Measurements from ENCODE around the gene LHX4.

LHX4 gene

DNA sequence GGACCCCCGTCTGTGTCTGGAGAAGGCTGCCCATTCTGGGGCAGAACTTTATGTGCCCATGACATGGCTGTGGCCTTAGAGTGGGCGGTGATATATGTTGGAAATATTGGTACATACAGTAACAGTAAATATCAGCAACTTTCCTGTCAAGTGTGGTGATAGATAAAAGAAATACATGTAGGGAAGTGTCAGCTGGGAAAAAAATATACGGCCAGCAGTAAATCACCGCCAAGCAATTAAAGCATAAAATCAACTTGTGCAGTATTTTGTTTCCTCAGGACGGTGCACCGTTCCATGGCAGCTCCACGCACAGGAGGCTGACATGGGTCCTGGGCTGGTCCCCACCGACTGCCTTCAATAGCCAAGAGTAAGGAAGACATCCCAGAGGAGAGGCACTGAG lies 27.4 kb downstream of the LHX4 start:
- no peak for DNase-seq (ENCODE audit: low read depth in 3 of 3)

DNA sequence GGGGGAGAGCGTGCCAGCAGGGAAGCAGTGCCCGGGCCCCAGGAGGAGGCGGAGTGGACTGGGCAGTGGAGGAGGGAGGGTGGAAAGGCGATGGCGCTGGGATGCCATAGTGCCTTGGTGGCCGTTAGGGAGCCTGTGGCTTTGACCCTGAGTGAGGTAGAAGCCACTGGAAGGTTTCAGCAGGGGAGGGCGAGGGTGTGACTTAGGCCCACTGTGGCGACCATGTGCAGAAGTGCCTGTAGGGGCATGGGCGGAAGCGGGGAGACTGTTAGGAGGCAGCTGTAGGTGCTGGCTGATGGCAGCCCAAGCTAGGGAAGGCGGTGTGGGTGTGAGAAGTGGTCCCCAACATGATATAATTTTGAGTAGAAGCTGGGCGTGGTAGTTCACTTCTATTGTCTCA lies 28.2 kb downstream of the LHX4 start:
- DNase-seq (ENCODE audit: low read depth in 3 of 3): no peak

- DNase-seq (ENCODE audit: low read depth in 3 of 3): no peak
Measured at GRCh38 chr1:180258935-180259334, 28.9 kb downstream of the LHX4 start.

DNA sequence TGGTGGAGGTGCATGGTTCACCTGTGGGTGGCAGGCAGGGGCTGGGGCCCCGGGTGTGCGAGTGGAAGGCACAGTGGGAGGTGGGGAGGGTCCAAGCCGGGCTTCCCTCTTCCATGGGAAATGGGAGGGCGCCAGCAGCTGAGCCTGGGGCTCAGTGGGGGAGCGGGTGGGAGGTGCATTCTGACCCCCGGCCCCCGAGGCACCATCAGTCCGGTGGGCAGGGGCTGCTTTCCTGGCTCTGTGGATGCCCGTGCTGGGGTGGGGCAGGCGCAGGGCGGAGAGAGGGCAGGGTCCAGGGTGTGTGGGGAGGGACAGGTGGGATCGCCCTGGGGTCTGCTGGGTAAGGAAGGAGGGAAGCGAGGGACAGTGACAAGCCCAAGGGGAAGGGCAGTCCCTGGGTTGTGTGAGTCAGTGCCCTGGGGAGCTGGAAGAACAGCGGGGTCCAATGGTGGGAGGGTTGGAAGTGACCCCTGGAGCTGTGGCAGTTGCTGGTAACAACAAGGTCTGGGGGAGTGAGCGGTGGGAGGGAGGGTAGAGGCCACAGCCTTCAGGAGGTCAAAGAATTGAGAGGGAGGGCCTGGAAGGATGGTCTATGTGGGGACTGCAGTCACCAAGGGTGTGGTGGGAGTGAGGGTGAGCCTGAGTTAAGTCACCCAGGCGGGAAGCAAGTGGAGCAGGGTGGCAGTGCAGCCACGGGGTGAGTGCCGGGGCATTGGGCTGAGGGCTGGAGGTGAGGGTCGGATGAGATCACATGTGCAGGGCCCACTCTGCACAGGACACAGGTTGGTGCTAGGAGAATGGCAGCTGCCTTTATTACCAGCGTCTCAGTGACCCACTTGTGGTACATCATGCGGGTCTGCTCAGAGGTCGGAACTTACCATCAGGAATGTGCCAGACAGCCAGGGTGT lies 29.6 kb downstream of the LHX4 start:
- DNase-seq (ENCODE audit: low read depth in 3 of 3): no peak

DNA sequence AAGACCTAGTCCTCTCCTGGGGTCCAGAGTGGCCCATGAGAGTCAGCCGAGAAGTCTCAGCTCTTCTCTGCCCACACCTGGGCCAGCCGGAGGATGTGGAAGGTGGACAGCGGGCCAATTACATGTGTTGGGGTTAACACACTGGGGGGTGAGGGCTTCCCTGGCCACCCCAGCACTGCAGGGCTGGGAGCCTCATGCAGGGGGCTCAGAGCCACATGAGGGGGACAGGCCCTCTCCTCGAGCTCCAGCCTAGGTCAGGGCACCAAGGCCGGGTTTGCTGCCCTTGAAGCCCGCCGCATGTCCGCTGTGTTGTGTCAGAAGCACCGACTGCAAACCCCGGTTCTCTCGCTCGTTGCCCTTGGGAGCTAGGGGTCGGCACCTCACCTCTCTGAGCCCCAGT lies 30.5 kb downstream of the LHX4 start:
- DNase-seq (ENCODE audit: low read depth in 3 of 3): no peak

DNA sequence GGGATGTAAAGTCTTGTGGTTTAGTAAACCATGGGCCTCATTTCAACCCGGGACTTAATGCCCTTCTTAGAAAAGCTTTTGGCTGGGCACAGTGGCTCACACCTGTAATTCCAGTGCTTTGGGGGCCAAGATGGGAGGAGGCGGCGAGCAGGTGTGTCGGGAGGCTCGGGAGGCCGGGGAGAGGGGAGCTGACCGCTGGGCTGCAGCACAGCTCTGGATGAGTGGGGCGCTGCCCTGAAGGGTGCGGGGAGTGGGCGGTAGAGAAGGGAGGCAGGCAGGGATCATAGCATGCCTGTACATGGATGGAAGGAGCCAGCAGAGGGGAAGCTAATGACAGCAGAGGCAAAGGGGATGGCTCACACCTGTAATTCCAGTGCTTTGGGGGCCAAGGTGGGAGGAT lies 31.0 kb downstream of the LHX4 start:
- no peak for DNase-seq (ENCODE audit: low read depth in 3 of 3)

- DNase-seq (ENCODE audit: low read depth in 3 of 3): no peak
Measured at GRCh38 chr1:180261524-180262155, 31.6 kb downstream of the LHX4 start.

DNA sequence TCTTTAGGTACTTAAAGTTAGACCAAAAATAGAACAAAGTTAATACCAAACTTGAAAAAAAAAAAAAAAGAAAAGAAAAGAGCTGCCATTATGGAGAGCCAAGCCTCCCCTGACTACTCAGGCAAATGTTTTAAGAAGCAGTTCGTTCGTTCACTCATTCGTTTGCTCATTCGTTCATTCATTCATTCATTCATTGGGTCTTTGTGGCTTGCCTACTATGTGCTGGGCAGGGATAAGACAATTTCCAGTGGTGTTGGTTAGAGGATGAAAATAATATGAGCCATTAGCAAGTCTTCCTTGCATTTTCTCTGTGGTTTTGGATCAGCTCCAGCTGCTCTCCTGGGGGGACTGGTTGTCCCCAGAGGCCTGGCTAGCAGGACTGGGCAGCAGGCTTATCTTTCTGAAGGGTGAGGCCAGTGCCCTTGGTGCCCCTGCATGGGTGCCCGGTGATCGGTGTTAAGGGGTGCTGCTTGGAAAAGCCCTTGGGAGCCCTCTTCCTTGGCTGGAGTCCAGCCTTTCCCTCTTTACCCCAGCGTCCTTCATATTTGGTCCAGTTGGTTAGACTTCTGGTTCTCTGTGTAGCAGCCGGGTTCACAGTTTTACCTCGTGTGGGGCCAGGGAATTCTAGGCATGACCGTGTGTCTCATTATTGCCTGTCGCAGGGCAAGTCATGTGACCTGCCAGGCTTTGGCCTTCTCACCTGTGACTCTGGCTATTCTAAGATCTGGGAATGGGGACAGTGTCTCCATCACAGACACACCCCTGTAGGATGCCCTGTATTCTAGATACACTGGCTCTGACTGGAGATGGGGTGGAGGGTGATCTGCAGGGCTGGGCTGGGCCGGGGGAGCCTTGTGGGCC lies 32.8 kb downstream of the LHX4 start:
- DNase-seq (ENCODE audit: low read depth in 3 of 3): no peak

DNA sequence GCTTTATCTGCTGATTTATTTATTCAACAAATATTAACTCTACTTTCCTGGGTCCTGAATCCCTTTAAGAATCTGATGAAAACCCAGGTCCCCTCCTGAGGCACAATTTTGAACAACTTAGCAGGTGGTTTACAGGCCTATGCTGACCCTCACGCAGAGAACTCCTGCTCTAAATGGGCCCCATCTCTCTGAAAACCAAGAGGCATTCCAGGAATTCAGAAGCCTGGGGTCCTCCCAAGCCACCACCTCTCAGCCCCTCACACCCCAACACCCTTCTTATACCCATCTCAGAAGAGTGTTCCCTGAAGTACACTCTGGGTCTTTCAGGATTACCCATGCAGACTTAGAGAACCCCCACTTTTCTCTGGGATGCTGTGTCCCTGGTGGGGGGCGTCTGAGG lies 34.5 kb downstream of the LHX4 start:
- no peak for DNase-seq (ENCODE audit: low read depth in 3 of 3)

GRCh38 chr1:180265201-180265600 lies 35.1 kb downstream of the LHX4 start:
- no peak for DNase-seq (ENCODE audit: low read depth in 3 of 3)

DNA sequence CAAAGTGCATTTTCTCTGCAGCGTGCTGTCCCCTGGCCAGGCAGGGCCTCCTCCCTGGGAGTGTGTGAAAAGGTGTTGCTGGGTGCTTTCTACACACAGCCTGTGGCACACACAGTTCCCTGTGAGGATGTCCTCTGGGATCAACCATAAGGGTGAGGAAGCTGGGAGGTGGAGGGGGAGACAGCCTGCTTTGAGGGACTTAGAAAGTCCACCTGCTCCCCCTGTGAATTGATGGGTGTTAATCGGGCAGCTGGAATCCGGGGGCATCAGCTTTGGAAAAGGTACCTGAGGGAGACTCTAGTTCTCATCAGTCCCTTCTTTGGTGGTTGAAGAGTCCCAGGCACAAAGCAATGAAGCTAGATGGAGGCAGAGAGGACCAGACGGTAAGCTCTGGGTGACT lies 35.8 kb downstream of the LHX4 start:
- no peak for DNase-seq (ENCODE audit: low read depth in 3 of 3)

- DNase-seq (ENCODE audit: low read depth in 3 of 3): no peak
Measured at GRCh38 chr1:180266275-180267210, 36.5 kb downstream of the LHX4 start.

GRCh38 chr1:180267211-180267561 lies 37.1 kb downstream of the LHX4 start:
- no peak for DNase-seq (ENCODE audit: low read depth in 3 of 3)

- no peak for DNase-seq (ENCODE audit: low read depth in 3 of 3)
Measured at GRCh38 chr1:180267761-180268555, 37.9 kb downstream of the LHX4 start.

GRCh38 chr1:180268556-180269075 lies 38.6 kb downstream of the LHX4 start:
- DNase-seq (ENCODE audit: low read depth in 3 of 3): no peak

DNA sequence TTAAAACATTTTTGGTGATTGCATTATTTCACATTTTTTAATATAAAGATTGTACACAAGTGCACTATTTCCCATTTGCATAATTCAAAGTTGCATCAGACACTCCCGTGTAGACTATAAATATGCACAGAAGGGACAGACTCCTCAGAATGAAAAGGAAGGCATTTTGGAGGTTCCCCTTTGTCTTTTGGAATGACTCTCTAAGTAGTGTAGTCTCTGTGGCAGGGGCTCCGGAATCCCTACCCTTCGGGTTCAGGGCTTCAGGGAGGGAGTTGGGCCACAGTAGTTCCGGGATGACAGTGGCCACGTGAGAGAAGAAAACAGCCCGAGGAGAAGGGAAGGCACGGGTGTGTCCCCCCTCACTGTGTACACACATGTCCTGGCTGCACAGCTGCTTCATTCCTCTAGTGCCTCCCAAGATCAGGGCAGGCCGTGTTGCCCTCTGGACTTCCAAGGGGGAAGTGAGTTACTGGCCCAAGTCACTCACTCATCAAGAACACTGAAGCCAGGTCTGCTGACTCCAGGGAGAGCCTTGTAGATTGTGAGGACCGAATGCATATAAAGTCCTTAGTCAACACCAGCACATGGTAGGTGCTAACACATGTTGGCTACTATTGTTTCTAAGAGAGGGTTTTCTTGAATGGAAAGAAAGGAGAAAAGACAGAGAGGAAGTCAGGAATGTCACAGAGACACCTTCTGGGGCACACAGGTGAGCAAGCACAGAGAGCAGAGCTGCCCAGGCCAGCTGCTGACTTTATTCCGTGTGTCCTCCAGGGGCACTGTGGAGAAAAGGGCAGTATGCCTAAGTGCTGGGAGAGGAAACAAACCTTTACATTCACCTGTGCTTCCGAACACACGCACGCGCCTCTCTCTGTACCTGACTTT lies 39.8 kb downstream of the LHX4 start:
- DNase-seq (ENCODE audit: low read depth in 3 of 3): no peak

DNA sequence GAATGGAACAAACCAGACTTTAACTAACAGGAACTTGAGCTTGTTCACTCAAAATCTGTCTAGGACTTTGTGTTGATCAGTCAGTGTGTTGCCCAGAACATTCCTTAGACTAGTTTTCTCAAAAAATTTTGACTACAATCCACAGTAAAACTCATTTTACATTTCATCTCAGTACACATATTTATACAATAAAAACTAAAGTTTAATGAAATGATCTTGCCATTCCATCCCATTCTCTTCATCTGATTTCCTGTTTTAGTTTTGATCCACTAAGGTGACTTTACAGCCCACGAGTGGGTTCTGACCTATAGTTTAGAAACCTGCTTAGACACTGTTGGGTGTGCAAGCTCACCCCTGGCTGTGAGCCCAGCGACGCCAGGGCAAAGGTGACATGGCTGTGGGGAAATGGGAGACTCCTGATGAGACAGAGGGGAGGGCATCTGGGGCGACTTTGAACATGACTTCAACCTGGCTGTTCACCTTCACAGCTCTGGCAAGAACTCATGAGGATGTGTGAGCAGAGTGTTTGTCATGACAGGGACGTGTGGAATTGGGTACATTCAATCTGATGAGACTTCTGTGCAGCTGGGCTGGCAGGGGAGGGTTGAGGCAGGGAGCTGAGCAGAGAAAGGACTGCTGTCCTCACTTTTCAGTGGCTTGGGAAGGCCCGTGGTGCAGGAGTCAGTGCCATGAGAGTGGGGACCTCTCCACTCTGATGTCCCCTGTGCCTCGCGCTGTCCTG lies 40.6 kb downstream of the LHX4 start:
- DNase-seq (ENCODE audit: low read depth in 3 of 3): no peak

Measured in stimulated activated CD4-positive, alpha-beta T cell treated with anti-CD3 and anti-CD28 coated beads, TNF-alpha, amount 100 ng/mL, for 4 hours (primary cell).